GM12891 (cell line): ENCODE measurements around the gene ACOT9.
"Not testable (repeated sequence)": the region's sequence is repeated elsewhere in the genome, so short reads cannot be mapped to it uniquely, and the experiment has no call there.

Source experiments
- DNase-seq: peaks from one replicate; pipeline ENCODE4 v3.0.0; 2011; ENCODE audit warnings: low spot score; ENCODE audit not compliant: insufficient read length
- FAIRE-seq: peaks from 2 replicates; lab custom pipeline; 2011; peaks lifted over from hg19 to GRCh38; lab: Jason Lieb, UNC
- PAX5 ChIP-seq: IDR thresholded peaks from 2 replicates; pipeline ENCODE4 v1.6.1; 2011; ENCODE audit warnings: low read length, moderate library complexity, mild to moderate bottlenecking; ENCODE audit not compliant: insufficient read depth, severe bottlenecking
- POLR2A ChIP-seq: IDR thresholded peaks from 2 replicates; pipeline ENCODE4 v1.6.1; 2011; ENCODE audit warnings: low read depth, low read length, control low read depth
- POLR2AphosphoS5 ChIP-seq: IDR thresholded peaks from 2 replicates; pipeline ENCODE4 v1.6.1; 2011; ENCODE audit warnings: low read depth, low read length, control low read depth
- POU2F2 ChIP-seq: IDR thresholded peaks from 2 replicates; pipeline ENCODE4 v1.6.1; 2011; ENCODE audit warnings: low read depth, mild to moderate bottlenecking, control low read depth, low read length, moderate library complexity
- SPI1 ChIP-seq: IDR thresholded peaks from 2 replicates; pipeline ENCODE4 v1.6.1; 2011; ENCODE audit warnings: low read depth, low read length, control low read depth
- TAF1 ChIP-seq: IDR thresholded peaks from 2 replicates; pipeline ENCODE4 v1.6.1; 2011; ENCODE audit warnings: low read depth, low read length, control low read depth

Gene ACOT9

DNA sequence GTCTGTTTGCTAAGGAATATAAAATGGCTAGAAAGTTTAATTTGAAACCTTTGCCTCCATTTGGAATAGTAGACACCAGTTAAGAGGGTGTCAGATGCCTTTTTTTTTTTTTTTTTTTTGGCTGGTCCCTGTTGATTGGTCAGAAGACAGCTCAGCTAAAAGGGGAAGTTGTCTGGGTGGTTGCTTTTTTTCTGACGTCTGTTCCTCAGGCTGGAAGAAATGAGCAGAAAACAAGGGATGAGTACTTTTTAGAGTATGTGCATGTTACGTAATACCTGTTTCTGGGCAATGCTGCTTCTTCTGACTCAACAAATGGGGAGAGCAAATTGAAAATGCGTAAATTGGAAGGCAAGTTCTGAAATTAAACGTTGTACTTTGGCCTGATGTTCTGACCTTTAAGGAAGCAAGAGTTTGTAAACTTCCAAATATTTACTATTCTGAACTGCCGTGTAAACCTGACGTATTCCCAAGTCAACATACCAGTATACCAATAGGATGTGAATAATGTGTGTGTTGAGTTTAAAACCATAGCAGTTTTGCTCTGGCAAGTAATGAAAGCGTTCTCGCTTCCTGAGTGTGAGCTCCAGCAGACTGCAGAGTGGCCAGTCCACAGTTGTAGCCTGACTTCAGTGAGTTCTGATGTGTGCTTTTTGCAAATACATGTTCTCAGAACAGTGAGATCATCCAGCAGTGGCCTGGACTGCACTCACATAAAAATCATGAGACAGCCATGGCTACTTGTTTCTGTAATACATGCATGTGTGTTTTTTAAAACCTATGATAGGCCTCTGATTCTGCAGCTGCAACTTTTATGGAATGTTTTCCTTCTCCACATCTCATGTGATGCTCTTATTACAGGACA lies 41.6 kb upstream of the ACOT9 start:
- DNase-seq (no peak), FAIRE-seq (no peak)
- TF ChIP-seq SPI1 (0 out of 2 replicates have a peak, but pooled peaks have one; percentile 5), TAF1 (no peak), POLR2A (peak; percentile 74), POLR2AphosphoS5 (peak; percentile 79)

DNA sequence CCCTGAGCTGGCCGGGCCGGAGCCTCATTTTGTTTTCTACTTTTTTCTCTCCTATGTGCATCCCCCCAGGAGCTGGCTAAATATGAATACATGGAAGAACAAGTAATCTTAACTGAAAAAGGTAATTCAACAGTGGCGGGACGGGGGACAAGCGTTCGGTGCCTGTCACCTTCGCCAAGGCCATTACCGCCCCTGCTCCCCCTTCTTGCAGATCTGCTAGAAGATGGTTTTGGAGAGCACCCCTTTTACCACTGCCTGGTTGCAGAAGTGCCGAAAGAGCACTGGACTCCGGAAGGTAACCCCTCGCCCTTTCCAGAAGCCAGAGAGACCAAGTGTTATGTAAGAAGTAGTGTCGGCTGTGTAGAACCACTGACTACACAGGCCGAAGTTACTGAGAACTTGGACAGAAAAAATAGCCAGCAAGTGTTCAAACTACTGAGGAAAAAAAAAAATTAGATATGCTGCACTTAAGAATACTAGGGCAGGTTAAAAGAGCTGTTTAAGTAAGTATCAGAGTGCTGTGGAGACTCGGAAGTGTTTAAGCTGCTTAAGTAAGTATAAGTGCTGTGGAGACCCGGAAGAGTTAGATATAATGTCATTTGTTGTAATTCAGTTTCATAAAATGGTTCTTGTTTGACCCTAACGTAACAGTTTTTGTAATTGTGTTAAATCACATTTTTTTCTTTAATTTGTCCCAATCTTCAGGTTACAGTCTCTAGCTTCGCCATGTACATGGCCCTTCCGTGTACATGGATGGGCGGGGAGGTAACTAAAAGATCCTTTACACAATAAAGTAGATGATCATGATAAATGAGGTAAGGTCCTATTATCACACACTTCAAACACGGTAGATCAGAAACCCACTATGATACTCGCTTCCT lies 40.8 kb upstream of the ACOT9 start:
- peak; percentile 13 for FAIRE-seq
- TF ChIP-seq TAF1 = no peak
- no peak for DNase-seq

DNA sequence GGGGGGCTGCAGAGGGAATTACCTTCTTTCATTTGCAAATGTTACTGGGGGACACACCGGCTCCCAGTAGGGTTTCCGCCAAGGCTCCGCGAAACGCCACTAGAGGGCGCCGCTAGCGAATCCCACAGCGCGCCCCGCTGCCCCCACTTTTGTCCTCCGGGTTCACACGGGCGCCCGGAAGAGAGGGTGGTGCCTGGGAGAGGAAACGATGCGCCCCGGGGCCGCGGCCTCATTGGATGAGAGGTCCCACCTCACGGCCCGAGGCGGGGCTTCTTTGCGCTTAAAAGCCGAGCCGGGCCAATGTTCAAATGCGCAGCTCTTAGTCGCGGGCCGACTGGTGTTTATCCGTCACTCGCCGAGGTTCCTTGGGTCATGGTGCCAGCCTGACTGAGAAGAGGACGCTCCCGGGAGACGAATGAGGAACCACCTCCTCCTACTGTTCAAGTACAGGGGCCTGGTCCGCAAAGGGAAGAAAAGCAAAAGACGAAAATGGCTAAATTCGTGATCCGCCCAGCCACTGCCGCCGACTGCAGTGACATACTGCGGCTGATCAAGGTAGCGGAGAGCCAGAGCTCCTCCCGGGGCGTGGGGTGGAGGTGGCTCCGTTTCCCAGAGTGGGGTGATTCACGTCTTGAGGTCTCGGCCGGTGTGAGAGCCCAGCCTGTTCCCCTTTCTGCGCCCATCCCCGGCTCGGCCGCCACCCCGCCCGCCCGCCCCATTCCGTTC lies 40.0 kb upstream of the ACOT9 start, which contains the start of gene SAT1:
SAT1 (plus strand) TSS at position 311 of the 726 bp plus-strand sequence; CDS start at position 490, 179 bp downstream.
- DNase-seq (peak; percentile 54), FAIRE-seq (peak; percentile 82)
- TF ChIP-seq PAX5 (no peak), SPI1 (no peak), POU2F2 (peak; percentile 94), POLR2AphosphoS5 (peak; percentile 99), POLR2A (peak; percentile 99), TAF1 (peak; percentile 92)

DNA sequence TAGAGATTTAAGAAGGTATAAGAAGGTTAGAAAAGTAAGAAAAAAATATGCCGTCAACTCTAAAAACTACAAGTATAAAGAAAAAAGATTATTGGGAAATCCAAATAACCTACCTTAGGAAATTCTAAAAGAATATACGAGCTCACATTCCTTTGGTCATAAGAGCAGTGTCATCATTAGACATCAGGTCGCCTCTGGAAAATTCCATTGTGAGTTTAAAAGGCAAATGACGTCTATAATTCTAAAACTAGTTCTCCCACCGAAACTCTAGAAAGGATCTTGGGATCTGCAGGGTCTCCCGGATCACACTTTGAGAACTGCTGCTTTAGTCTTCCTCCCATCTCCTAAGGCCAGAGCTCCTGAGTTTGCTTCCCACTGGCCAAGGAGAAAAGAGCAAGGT lies 39.4 kb upstream of the ACOT9 start:
- no peak for DNase-seq
- TF ChIP-seq TAF1 (no peak), POLR2A (no peak), SPI1 (no peak), PAX5 (no peak), POU2F2 (no peak)
- FAIRE-seq = no peak

DNA sequence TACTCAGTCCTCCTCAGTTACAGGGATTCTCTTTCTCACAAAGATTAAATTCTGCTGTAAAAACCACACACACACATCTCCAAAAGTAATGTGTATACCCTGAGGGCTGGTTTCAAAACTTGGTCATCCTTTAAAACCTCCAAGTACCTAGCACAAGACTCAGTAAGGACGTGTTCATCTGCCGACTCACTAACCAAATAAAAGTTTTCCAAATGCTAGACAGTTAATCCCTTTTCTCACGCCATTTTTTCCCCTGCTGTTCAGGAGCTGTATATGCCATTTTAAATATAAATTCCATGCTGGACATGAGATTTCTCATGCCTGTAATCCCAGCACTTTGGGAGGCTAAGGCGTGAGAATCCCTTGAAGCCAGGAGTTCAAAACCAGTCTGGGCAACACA lies 35.9 kb upstream of the ACOT9 start:
- DNase-seq = no peak
- TF ChIP-seq SPI1 = no peak
- no peak for TF ChIP-seq POLR2A
- TF ChIP-seq POU2F2 = no peak
- TF ChIP-seq POLR2AphosphoS5 = no peak
- no peak for TF ChIP-seq TAF1
- no peak for TF ChIP-seq PAX5
- no peak for FAIRE-seq

DNA sequence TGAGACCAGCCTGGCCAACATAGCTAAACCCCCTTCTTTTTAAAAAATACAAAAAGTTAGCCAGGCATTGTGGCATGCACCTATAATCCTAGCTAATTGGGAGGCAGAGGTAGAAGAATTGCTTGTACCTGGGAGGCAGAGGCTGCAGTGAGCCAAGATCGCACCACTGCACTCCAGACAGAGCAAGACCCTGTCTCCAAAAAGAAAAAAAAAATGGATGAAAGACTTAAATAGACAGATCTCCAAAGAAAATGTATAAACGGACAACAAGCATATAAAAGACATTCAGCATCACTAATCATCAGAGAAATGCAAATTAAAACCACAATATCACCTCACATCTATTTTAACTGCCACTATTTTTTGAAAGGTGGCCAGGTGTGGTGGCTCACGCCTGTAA lies 33.3 kb upstream of the ACOT9 start:
- DNase-seq (no peak), FAIRE-seq (no peak)
- TF ChIP-seq POU2F2 (no peak), TAF1 (no peak), POLR2AphosphoS5 (no peak), POLR2A (no peak), SPI1 (no peak), PAX5 (no peak)

DNA sequence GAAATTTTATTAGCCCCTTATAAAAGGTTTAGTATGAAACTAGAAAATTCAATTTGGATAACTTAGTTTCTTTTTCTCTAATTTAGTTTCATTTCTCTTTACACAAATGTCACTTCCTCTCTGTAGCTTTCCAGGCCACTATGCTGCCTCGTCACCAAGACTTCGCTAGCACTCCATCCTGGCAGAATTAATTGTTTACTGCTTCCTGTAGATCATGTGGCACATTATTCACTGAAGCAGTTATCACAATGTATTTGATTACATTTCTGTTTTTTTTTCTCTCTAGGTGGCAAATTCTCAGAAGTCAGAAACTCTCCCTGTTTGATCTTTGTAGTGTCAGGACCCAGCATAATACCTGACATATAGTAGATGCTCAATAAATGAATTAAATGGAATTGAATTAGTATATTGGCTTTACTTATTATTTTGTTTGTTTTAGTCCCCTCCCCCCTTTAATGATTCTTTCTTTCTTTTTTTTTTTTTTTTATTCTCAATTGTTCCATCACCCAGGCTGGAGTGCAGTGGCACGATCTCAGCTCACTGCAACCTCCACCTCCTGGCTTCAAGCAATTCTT lies 30.6 kb upstream of the ACOT9 start:
- FAIRE-seq (no peak), DNase-seq (no peak)
- peak; percentile 92 for TF ChIP-seq SPI1
- TF ChIP-seq PAX5 = no peak

DNA sequence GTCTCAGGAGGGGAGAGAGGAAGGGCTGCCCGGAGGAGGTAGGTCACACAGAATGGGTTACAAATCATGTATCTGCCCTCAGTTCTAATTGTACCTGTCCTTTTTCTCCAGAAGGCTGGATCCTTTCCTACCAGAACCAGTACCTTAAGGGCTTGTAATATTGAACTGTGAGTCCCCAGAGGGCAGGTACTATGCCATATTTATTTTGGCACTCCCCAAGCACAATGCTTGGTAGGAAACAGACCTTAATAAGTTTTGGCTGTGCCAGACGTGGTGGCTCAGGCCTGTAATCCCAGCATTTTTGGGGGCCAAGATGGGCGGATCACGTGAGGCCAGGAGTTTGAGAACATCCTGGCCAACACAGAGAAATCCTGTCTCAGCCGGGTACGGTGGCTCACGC lies 28.0 kb upstream of the ACOT9 start:
- not testable (repeated sequence) for DNase-seq, FAIRE-seq

DNA sequence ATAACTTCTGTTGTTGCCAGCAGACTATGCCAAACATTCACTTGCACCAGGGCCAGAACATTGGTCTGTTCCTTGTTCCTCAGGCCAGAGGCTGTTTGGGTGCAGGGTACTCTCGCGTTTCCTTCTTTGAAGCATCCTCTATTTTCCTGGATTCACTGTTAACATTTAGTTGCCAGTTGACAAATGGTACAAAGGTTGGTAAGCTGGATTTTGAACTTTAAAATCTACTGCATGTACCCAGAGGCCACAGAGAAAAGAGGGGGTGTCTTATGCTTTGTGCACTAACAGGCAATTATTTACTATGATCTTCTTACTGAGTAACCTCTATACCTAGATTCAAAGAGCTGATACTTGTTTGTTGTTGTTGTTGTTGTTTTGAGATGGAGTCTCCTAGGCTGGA lies 27.1 kb upstream of the ACOT9 start:
- no peak for FAIRE-seq

More for the DNA sequence above, 27.1 kb upstream of the ACOT9 start:
- DNase-seq = no peak
- TF ChIP-seq SPI1 (no peak), POU2F2 (no peak), TAF1 (no peak), POLR2A (no peak), PAX5 (no peak), POLR2AphosphoS5 (no peak)
